Non-pigmented ciliary epithelial cell (primary cell): ENCODE measurements around the gene NDUFS5.
"Not testable (repeated sequence)": the region's sequence is repeated elsewhere in the genome, so short reads cannot be mapped to it uniquely, and the experiment has no call there.

Experiments used
- DNase-seq: peaks from one replicate; pipeline ENCODE4 v3.0.0-alpha.2; 2010; ENCODE audit warnings: low read depth

Gene NDUFS5

GRCh38 chr1:39016604-39017171, 9.5 kb upstream of the NDUFS5 start:
- no peak for DNase-seq

- no peak for DNase-seq
Measured at GRCh38 chr1:39017266-39017665, 8.9 kb upstream of the NDUFS5 start.

GRCh38 chr1:39020494-39020893, 5.7 kb upstream of the NDUFS5 start:
- DNase-seq = not testable (repeated sequence)

GRCh38 chr1:39021426-39021825, 4.7 kb upstream of the NDUFS5 start:
- DNase-seq = no peak

- no peak for DNase-seq
Measured at GRCh38 chr1:39023140-39023539, 3.0 kb upstream of the NDUFS5 start.

GRCh38 chr1:39026866-39027507, 837 bp downstream of the NDUFS5 start:
- no peak for DNase-seq

- DNase-seq = no peak
Measured at GRCh38 chr1:39034114-39034654, 8.0 kb downstream of the NDUFS5 start.

GRCh38 chr1:39036678-39037077, 10.5 kb downstream of the NDUFS5 start:
- no peak for DNase-seq

- DNase-seq = no peak
Measured at GRCh38 chr1:39043513-39043912, 17.4 kb downstream of the NDUFS5 start.

- DNase-seq = no peak
Measured at GRCh38 chr1:39044762-39045161, 18.6 kb downstream of the NDUFS5 start.

GRCh38 chr1:39045231-39045630, 19.1 kb downstream of the NDUFS5 start:
- no peak for DNase-seq

- DNase-seq = no peak
Measured at GRCh38 chr1:39046613-39047210, 20.6 kb downstream of the NDUFS5 start.

- peak; percentile 81 for DNase-seq
Measured at GRCh38 chr1:39047374-39048229, 21.5 kb downstream of the NDUFS5 start.

- DNase-seq = no peak
Measured at GRCh38 chr1:39048745-39049370, 22.7 kb downstream of the NDUFS5 start.

GRCh38 chr1:39050001-39050400, 23.9 kb downstream of the NDUFS5 start:
- DNase-seq = no peak

- not testable (repeated sequence) for DNase-seq
Measured at GRCh38 chr1:39051193-39051850, 25.2 kb downstream of the NDUFS5 start.

- DNase-seq = no peak
Measured at GRCh38 chr1:39051956-39052355, 25.8 kb downstream of the NDUFS5 start.

- DNase-seq = not testable (repeated sequence)
Measured at GRCh38 chr1:39055213-39055710, 29.1 kb downstream of the NDUFS5 start.

GRCh38 chr1:39061516-39061915, 35.4 kb downstream of the NDUFS5 start:
- DNase-seq = not testable (repeated sequence)

- DNase-seq = no peak
Measured at GRCh38 chr1:39061951-39062350, 35.8 kb downstream of the NDUFS5 start.

- DNase-seq = no peak
Measured at GRCh38 chr1:39063191-39063590, 37.0 kb downstream of the NDUFS5 start.
